ENCODE measurements around the gene SLC25A28.

The SLC25A28 gene

DNA sequence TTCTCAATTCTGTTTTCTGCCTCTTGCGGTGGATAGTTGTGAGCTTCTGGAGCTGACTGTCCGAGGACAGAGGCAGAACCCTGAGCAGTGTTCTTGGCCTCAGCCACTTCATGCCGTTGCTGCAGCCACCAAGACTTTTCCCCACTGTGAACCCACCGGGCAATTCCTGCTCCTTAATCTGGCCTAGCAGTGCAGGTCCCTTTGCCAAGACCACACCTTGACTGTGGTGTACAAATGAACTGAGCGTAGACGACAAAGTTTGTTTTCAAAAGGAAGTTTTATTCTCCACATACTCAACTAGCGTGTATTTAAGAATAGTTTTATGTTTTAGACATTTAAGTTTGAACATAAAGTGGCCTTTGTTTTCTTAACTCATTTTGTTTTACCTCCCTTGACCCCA lies 29.4 kb downstream of the SLC25A28 start:
- DNase-seq (ENCODE audit: low spot score), result no peak

DNA sequence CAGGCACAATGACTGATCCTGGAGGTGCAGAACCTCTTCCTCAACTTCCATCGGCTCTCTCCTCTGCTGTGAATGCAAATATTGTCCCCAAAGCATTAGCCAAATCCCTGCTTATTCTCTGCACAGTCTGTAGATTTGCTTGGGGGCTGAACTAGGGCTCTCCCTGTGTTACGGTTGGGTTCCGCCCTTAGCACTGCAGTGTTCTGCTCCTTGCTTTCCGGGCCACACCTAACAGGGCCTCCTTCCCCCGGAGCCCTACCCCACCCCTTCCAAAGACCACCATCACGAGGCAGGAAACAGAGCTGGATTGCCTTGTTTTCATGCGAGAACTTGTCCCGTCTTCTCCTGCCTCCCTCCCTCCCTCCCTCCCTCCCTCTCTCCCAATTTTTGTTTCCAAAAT lies 36.6 kb downstream of the SLC25A28 start:
- DNase-seq (ENCODE audit: low spot score), result no peak

DNA sequence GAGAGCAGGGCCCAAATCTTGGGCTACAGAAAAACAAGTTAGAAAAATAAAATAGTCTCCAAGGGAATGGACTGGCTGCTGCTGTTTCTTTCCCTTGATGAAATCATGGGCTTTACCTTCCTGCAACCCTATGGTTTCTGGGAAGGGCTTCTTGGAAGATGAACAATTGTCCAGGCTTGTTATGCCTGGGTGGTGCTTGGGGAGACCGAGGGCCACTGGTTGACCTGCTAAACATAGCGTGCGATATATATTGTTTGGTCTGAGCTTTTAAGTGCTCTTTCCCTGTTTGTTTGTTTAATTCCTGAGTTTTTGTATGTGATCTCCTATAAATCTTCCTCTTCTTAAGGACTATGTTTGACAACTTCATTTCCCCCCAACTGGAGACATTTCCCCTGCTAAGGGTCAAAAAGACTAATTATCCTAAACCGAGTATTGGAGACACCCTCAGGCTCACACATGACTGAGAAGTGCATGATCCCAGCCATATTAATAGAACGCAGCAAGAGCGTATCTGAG lies 37.9 kb downstream of the SLC25A28 start:
- DNase-seq (ENCODE audit: low spot score), result no peak

DNA sequence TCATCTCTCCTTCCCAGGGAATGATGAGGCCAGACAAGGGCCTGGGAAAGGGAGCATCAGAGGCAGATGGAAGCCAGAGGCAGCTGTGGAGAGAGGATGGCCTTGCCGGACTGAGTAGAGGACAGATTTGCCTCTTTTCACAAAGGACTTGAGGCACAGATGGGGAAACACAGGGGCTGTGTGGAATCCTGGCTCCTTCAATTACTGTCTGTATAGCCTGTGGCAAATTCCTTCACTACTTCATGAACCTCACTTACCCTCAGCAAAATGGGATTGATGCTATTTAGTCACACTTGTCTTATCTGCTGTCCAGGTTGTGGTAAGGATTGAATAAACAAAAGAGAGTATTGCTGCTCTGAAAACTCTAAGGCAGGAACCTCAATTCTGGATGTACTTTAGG lies 40.3 kb downstream of the SLC25A28 start:
- no peak for DNase-seq (ENCODE audit: low spot score)

DNA sequence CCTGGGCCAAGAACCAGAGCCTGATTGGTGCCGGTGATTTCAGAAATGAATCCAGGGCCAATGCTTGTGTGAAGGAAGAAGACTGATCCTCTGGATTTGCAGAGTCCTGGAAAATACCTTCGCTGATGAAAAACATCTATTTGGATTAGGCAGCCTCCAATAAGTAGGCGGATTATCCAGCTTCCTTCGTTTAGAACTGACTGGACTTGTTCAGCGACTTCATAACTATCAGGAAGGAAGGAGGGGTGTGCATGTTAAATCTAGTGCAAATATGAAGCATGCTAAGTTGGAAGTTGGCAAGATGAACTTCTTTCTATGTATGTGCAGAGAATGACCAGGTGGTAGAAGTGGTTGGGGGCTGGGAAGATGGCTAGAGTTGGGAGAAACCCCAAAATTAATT lies 46.4 kb downstream of the SLC25A28 start:
- DNase-seq (ENCODE audit: low spot score), result no peak

DNA sequence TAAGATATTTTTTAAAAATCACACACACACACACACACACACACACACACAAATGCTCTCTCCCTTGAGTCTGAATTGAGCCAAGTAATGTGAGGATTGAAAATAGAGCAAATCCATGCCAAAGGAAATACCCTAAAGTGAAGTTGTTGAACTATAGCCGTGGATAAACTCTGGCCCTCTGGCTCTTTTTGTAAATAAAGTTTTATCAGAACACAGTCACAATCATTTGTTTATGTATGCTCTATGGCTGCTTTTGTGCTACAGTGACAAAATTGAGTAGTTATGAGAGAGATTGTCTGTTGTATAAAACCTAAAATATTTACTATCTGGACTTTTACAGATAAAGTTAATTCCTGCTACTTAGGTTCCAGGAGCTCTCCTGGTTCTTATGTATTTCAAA lies 48.4 kb downstream of the SLC25A28 start:
- no peak for DNase-seq (ENCODE audit: low spot score)

DNA sequence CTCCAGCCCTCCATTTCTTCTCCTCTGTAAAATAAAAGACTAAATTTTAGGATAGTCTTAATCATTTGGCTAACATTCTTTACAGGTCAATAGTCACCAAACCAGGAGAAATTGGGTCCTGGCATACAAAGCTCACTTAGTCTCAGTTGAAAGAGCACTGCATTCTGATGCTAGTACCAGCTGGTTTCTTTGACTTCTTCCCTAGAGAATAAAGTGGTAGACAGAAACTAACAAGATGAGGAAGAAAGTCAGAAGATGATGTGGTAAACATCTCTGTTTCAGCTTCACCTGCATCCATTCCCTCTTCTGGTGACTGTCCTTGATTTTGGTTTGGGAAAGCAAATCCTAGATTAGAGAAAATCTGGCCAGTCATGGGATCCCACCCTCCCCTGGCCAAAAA lies 50.3 kb downstream of the SLC25A28 start:
- DNase-seq (ENCODE audit: low spot score), result no peak

DNA sequence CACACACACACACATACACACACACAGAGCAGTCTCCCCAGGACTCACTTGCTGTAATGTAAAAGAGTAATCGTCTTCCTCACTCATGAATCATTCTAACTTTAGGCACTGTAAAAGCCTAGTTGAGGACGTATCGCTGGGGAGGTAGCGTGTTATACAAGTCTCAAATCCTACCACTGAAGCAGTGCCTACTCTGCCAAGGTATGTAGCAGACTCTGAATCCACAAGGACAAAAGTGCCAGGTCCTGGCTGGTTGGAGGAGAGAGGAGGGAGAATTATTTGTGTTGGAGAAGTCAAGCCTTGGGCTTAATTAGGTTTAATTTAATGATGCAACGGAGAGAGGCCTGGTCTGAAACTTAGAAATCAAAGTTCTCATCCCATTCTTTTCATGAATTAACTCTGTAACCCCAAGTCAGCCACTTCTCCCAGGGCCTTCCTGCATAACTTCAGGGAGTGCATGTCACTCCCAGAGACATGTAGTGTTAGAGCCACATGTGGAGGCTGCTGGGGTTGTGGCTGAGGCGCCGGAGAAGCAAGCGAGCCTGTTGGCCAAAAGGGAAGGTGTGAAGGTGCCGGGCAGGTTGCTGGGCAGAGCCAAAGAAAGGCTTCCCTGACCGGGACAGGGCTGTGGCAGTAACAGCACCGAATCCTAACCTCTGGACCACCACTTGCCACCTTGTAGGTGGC lies 50.8 kb downstream of the SLC25A28 start:
- no peak for DNase-seq (ENCODE audit: low spot score)

DNA sequence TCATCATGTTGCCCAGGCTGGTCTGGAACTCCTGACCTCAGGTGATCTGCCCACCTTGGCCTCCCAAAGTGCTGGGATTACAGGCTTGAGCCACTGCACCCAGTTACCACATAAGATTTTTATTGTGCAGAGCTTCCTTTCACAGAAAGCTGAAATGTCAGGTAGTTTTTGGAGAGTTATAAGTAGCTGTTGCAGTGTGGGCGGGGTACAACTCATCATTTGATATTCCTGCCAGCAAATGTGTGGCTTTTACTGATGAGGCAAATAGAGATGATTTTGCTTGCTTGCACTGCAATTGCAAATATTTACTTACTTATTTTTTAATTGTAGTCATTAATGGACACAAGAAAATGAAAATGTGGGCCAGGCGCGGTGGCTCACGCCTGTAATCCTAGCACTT lies 55.1 kb downstream of the SLC25A28 start:
- DNase-seq (ENCODE audit: low spot score), result no peak

DNA sequence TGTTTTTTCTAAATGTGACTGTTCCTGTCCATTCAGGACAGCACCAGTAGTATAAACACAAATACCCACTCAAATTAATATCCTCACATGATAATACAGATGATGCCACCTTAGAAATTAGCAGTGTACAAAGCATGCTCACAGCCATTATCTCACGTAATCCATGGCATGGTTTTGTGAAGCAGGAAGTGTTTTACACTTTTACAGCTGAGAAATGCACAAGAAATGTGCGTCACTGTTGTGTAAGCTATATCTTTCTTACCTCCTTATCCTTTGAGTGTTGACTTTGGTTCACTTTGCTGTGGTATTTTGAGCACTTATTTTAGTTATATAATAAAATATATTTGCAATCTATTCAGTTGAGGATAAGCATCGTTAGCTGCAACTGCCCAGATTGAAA lies 55.9 kb downstream of the SLC25A28 start:
- no peak for DNase-seq (ENCODE audit: low spot score)

DNA sequence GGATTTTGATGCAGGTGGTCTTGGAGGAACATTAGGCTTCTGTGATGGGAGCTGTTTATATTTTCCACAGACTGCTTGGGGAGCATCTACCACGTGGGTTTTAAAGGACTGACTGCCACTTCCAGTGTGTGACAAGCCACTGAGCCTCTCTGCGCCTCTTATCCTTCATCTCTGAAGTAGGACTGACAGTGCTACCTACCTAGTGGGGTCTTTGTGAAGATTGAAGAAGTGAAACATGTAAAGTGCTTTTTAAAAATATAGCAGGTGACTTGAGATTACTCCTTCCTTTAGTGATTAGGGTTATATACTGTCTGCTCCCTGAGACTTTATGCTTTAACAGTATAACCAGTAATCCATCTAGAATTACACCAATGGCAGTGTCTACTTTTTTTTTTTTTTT lies 57.6 kb downstream of the SLC25A28 start:
- DNase-seq (ENCODE audit: low spot score), result no peak
